NCI-H510A treated with DMSO at 0.1 percent for 48 hours (cell line): ENCODE data around the gene PRDM16.

Source experiments
- DNase-seq: peaks from one replicate; lab custom pipeline; 2025; lab: John Stamatoyannopoulos, UW

PRDM16 gene

GRCh38 chr1:3432306-3432705 lies 363.3 kb downstream of the PRDM16 start:
- DNase-seq = no peak

GRCh38 chr1:3433076-3433475 lies 364.1 kb downstream of the PRDM16 start:
- DNase-seq = no peak

- DNase-seq = no peak
Measured at GRCh38 chr1:3433596-3434320, 364.8 kb downstream of the PRDM16 start.

GRCh38 chr1:3434406-3435110 lies 365.6 kb downstream of the PRDM16 start:
- no peak for DNase-seq

GRCh38 chr1:3435666-3436065 lies 366.7 kb downstream of the PRDM16 start:
- DNase-seq = no peak

- DNase-seq = no peak
Measured at GRCh38 chr1:3436451-3436850, 367.4 kb downstream of the PRDM16 start.

GRCh38 chr1:3436901-3437300 lies 367.9 kb downstream of the PRDM16 start:
- DNase-seq = no peak

- no peak for DNase-seq
Measured at GRCh38 chr1:3438661-3439180, 369.7 kb downstream of the PRDM16 start.

GRCh38 chr1:3439346-3440299 lies 370.6 kb downstream of the PRDM16 start:
- DNase-seq = no peak

GRCh38 chr1:3440300-3440681 lies 371.3 kb downstream of the PRDM16 start:
- DNase-seq = no peak

- DNase-seq = no peak
Measured at GRCh38 chr1:3440711-3441409, 371.9 kb downstream of the PRDM16 start.

GRCh38 chr1:3441410-3441847 lies 372.4 kb downstream of the PRDM16 start:
- no peak for DNase-seq

- no peak for DNase-seq
Measured at GRCh38 chr1:3441880-3442279, 372.9 kb downstream of the PRDM16 start.

GRCh38 chr1:3442331-3442730 lies 373.3 kb downstream of the PRDM16 start:
- DNase-seq = no peak

GRCh38 chr1:3442901-3443300 lies 373.9 kb downstream of the PRDM16 start:
- no peak for DNase-seq

- no peak for DNase-seq
Measured at GRCh38 chr1:3443807-3444206, 374.8 kb downstream of the PRDM16 start.

- DNase-seq = no peak
Measured at GRCh38 chr1:3444298-3444697, 375.3 kb downstream of the PRDM16 start.

GRCh38 chr1:3444736-3445135 lies 375.7 kb downstream of the PRDM16 start:
- DNase-seq = no peak

- no peak for DNase-seq
Measured at GRCh38 chr1:3450202-3450863, 381.3 kb downstream of the PRDM16 start.

- DNase-seq = no peak
Measured at GRCh38 chr1:3450983-3451382, 382.0 kb downstream of the PRDM16 start.
